K562 (cell line): ENCODE data around the gene C1orf167. TPM values are rescaled to one million over a fixed set of nuclear protein-coding genes. Genes with fewer than 3 reads are reported as not detected.
A peak's percentile ranks its signal among the peaks of the same experiment; 100 is the strongest.

Experiments used
- ARID3B ChIP-seq: fragments of 250-450 bp; sonication (Bioruptor Pico); IDR thresholded peaks from 2 replicates; pipeline ENCODE4 v1.4.0; 2020; ENCODE audit warnings: borderline replicate concordance
- ATF1 ChIP-seq, 2 experiments: fragments of 450-650 bp in 1 of 2; IDR thresholded peaks; 2 replicates each; pipeline ENCODE4 v1.6.1; 2016; ENCODE audit warnings: missing compliant biosample characterization in 1 of 2, missing genetic modification characterization in 1 of 2
- CHCHD3 ChIP-seq: fragments of 250-450 bp; sonication (Bioruptor Pico); IDR thresholded peaks from 2 replicates; pipeline ENCODE4 v2.1.2; 2022; ENCODE audit warnings: mild to moderate bottlenecking
- FIP1L1 ChIP-seq: fragments of 200-400 bp; formaldehyde crosslinking; IDR thresholded peaks from 2 replicates; pipeline ENCODE4 v1.6.1; 2018; ENCODE audit warnings: mild to moderate bottlenecking, low read depth, low read length; ENCODE audit not compliant: poor library complexity, severe bottlenecking
- FOS ChIP-seq: IDR thresholded peaks from 3 replicates; pipeline ENCODE4 v1.6.1; 2011; ENCODE audit not compliant: insufficient read length; ENCODE audit errors: extremely low read depth
- GMEB1 ChIP-seq: fragments of 250-450 bp; sonication (Bioruptor Pico); IDR thresholded peaks from 2 replicates; pipeline ENCODE4 v1.4.0; 2020; ENCODE audit warnings: mild to moderate bottlenecking
- HDAC1 ChIP-seq, 2 experiments: fragments of 450-650 bp; IDR thresholded peaks; 2 replicates each; pipeline ENCODE4 v1.6.1; 2016 to 2017; ENCODE audit warnings: inconsistent platforms in 1 of 2, mild to moderate bottlenecking in 1 of 2, moderate library complexity in 1 of 2
- KDM1A ChIP-seq, 2 experiments: fragments of 450-650 bp; IDR thresholded peaks; 2 replicates each; pipeline ENCODE4 v1.6.1; 2016; ENCODE audit warnings: mild to moderate bottlenecking in 2 of 2
- LEF1 ChIP-seq: fragments of 450-650 bp; IDR thresholded peaks from 2 replicates; pipeline ENCODE4 v1.6.1; 2016; ENCODE audit warnings: mild to moderate bottlenecking
- MTA1 ChIP-seq: fragments of 450-650 bp; IDR thresholded peaks from 2 replicates; pipeline ENCODE4 v1.6.1; 2017; ENCODE audit warnings: borderline replicate concordance
- RCOR1 ChIP-seq, 2 experiments: IDR thresholded peaks; 2 replicates each; pipeline ENCODE4 v1.6.1; 2012; ENCODE audit warnings: low read depth in 2 of 2, low read length in 2 of 2, borderline replicate concordance in 1 of 2, improper control_type of control experiment in 1 of 2
- SUPT5H ChIP-seq: fragments of 450-650 bp; IDR thresholded peaks from 2 replicates; pipeline ENCODE4 v1.6.1; 2016
- ZBED1 ChIP-seq: IDR thresholded peaks from 2 replicates; pipeline ENCODE4 v1.6.1; 2014
- ZFP91 ChIP-seq: sonication (generic); formaldehyde crosslinking; IDR thresholded peaks from 2 replicates; pipeline ENCODE4 v1.8.0; 2022; ENCODE audit warnings: mild to moderate bottlenecking, missing genetic modification reagents
- ZNF121 ChIP-seq: sonication (generic); formaldehyde crosslinking; conservative IDR thresholded peaks from 2 replicates; pipeline ENCODE4 v1.8.0; 2022; ENCODE audit warnings: missing genetic modification reagents
- ZNF507 ChIP-seq: conservative IDR thresholded peaks from 2 replicates; pipeline ENCODE4 v1.6.1; 2017; ENCODE audit warnings: missing genetic modification characterization, missing compliant biosample characterization
- ZNF707 ChIP-seq: fragments of 250-450 bp; sonication (Bioruptor Pico); conservative IDR thresholded peaks from 2 replicates; pipeline ENCODE4 v1.8.0; 2022; ENCODE audit warnings: inconsistent platforms, mild to moderate bottlenecking, moderate library complexity
- ZNF75A ChIP-seq: fragments of 450-650 bp; formaldehyde crosslinking; IDR thresholded peaks from 2 replicates; pipeline ENCODE4 v1.4.0; 2020; ENCODE audit warnings: mild to moderate bottlenecking
- polyA plus RNA-seq, 8 experiments: library from polyadenylated mRNA; depleted of rRNA in 4 of 8; stranded (reverse) in 5 of 8; unstranded in 3 of 8; fragments of >200 nt; fragmentation: Nextera tagmentation in 2 of 8; fragmentation: Illumina TruSeq in 1 of 8; extraction: Ambion mirVana in 2 of 8; extraction: Trizol in 1 of 8; gene quantifications; 2 replicates each; pipeline versions ENCODE4 v1.2.1 to v1.2.3, GENCODE V29; 2011 to 2014; ENCODE audit warnings: inconsistent platforms in 1 of 8, missing spikeins in 1 of 8
- total RNA-seq, 7 experiments: library from RNA; depleted of rRNA in 6 of 7; stranded (reverse); fragments of >200 nt in 6 of 7; fragmentation: Illumina TruSeq in 2 of 7; extraction: Trizol in 2 of 7; gene quantifications; 2 replicates each; pipeline versions ENCODE4 v1.2.1 to v1.2.3, GENCODE V29; 2011 to 2021; ENCODE audit warnings: low replicate concordance in 1 of 7
- TF ChIP-seq, protein P1 (sequence below), 2 experiments: IDR thresholded peaks; 2 replicates each; pipeline ENCODE4 v1.6.1; 2011; ENCODE audit warnings: borderline replicate concordance in 1 of 2, control low read depth in 1 of 2, low read depth in 1 of 2, low read length in 1 of 2, mild to moderate bottlenecking in 1 of 2, mixed read lengths in 1 of 2, moderate library complexity in 1 of 2; ENCODE audit not compliant: insufficient read depth in 1 of 2, insufficient read length in 1 of 2, poor library complexity in 1 of 2, severe bottlenecking in 1 of 2; ENCODE audit errors: extremely low read depth in 1 of 2
- TF ChIP-seq, protein P2 (sequence below): fragments of 250-450 bp; sonication (Bioruptor Pico); IDR thresholded peaks from 2 replicates; pipeline ENCODE4 v1.9.0; 2021; ENCODE audit warnings: mild to moderate bottlenecking, inconsistent platforms

Gene C1orf167
- total and polyA plus RNA-seq, 9 of the 15 experiments (the other 6 are each of a cell fraction or from before 2014, with no cell fraction given) = 0.22 to 0.86 (median 0.31) TPM; not detected in 2

GRCh38 chr1:11749203-11749689, 12.7 kb upstream of the C1orf167 start (continued):
- TF ChIP-seq LEF1 = 0 out of 2 replicates have a peak, but pooled peaks have one; percentile 25
- no peak for TF ChIP-seq ZBED1
- TF ChIP-seq MTA1 = peak; percentile 28; the same call in 1 of the 2 replicates
- TF ChIP-seq FOS = no peak
- TF ChIP-seq ZNF121 (CRISPR knock-in tag) = peak; percentile 60
- TF ChIP-seq ZNF507 = no peak
- no peak for TF ChIP-seq FIP1L1
- TF ChIP-seq ZNF707 (CRISPR knock-in tag) = 0 out of 2 replicates have a peak, but pooled peaks have one; percentile 25
- TF ChIP-seq, protein P1, sequence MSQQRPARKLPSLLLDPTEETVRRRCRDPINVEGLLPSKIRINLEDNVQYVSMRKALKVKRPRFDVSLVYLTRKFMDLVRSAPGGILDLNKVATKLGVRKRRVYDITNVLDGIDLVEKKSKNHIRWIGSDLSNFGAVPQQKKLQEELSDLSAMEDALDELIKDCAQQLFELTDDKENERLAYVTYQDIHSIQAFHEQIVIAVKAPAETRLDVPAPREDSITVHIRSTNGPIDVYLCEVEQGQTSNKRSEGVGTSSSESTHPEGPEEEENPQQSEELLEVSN (IDR thresholded peaks at IDR 0.05; ENCODE audit: borderline replicate concordance in 1 of 2, extremely low read depth in 1 of 2, insufficient read depth in 1 of 2, insufficient read length in 1 of 2, low read depth in 1 of 2, low read length in 1 of 2, poor library complexity in 1 of 2, severe bottlenecking in 1 of 2) = peak in 1 of 2 experiments; percentile 48
- no peak for TF ChIP-seq ARID3B
- no peak for TF ChIP-seq ZNF75A (CRISPR knock-in tag)
- TF ChIP-seq RCOR1 (IDR thresholded peaks at IDR 0.05; ENCODE audit: borderline replicate concordance in 1 of 2, low read depth in 2 of 2, low read length in 2 of 2) = peak in 1 of 2 experiments; percentile 76; a peak in 2 of 4 replicates
- no peak for TF ChIP-seq ZFP91 (CRISPR knock-in tag)
- no peak for TF ChIP-seq SUPT5H
- no peak for TF ChIP-seq ATF1 (CRISPR knock-in tag; IDR thresholded peaks at IDR 0.05)
- peak; percentile 41; the same call in 1 of the 2 replicates for TF ChIP-seq ATF1 (tag; IDR thresholded peaks at IDR 0.05)
- 0 out of 4 replicates have a peak, but pooled peaks of 1 of the 2 experiments have one; percentile 32 for TF ChIP-seq KDM1A (IDR thresholded peaks at IDR 0.05)
- peak in 1 of 2 experiments; percentile 68; a peak in 2 of 4 replicates for TF ChIP-seq HDAC1 (IDR thresholded peaks at IDR 0.05)
- TF ChIP-seq CHCHD3 = no peak
- TF ChIP-seq, protein P2, sequence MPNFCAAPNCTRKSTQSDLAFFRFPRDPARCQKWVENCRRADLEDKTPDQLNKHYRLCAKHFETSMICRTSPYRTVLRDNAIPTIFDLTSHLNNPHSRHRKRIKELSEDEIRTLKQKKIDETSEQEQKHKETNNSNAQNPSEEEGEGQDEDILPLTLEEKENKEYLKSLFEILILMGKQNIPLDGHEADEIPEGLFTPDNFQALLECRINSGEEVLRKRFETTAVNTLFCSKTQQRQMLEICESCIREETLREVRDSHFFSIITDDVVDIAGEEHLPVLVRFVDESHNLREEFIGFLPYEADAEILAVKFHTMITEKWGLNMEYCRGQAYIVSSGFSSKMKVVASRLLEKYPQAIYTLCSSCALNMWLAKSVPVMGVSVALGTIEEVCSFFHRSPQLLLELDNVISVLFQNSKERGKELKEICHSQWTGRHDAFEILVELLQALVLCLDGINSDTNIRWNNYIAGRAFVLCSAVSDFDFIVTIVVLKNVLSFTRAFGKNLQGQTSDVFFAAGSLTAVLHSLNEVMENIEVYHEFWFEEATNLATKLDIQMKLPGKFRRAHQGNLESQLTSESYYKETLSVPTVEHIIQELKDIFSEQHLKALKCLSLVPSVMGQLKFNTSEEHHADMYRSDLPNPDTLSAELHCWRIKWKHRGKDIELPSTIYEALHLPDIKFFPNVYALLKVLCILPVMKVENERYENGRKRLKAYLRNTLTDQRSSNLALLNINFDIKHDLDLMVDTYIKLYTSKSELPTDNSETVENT (CRISPR knock-in tag) = no peak
- 0 out of 2 replicates have a peak, but pooled peaks have one; percentile 24 for TF ChIP-seq GMEB1 (CRISPR knock-in tag)
